CD4-positive, alpha-beta T cell treated with Interleukin-12 subunit alpha and Interleukin-12 subunit beta, for 1 hour (primary cell): Measurements from ENCODE around the gene CHL1.

Experiments used
- DNase-seq: peaks from one replicate; pipeline ENCODE4 v3.0.0-alpha.2; 2020

Gene CHL1

GRCh38 chr3:411226-411625 lies 214.7 kb downstream of the CHL1 start:
- DNase-seq = no peak

- no peak for DNase-seq
Measured at GRCh38 chr3:414063-414462, 217.5 kb downstream of the CHL1 start.

GRCh38 chr3:418239-418929 lies 221.8 kb downstream of the CHL1 start:
- DNase-seq = no peak

GRCh38 chr3:420584-420983 lies 224.0 kb downstream of the CHL1 start:
- DNase-seq = no peak

- no peak for DNase-seq
Measured at GRCh38 chr3:425079-425478, 228.5 kb downstream of the CHL1 start.

- DNase-seq = no peak
Measured at GRCh38 chr3:426072-426471, 229.5 kb downstream of the CHL1 start.

- DNase-seq = no peak
Measured at GRCh38 chr3:427128-427527, 230.6 kb downstream of the CHL1 start.

GRCh38 chr3:430186-430585 lies 233.6 kb downstream of the CHL1 start:
- DNase-seq = no peak

- no peak for DNase-seq
Measured at GRCh38 chr3:435161-435560, 238.6 kb downstream of the CHL1 start.

- DNase-seq = no peak
Measured at GRCh38 chr3:436053-436452, 239.5 kb downstream of the CHL1 start.

- DNase-seq = no peak
Measured at GRCh38 chr3:440826-441225, 244.3 kb downstream of the CHL1 start.

- no peak for DNase-seq
Measured at GRCh38 chr3:445960-446359, 249.4 kb downstream of the CHL1 start.

- DNase-seq = no peak
Measured at GRCh38 chr3:447671-448070, 251.1 kb downstream of the CHL1 start.

GRCh38 chr3:449711-450110 lies 253.1 kb downstream of the CHL1 start:
- DNase-seq = no peak

- no peak for DNase-seq
Measured at GRCh38 chr3:452221-452620, 255.7 kb downstream of the CHL1 start.

- no peak for DNase-seq
Measured at GRCh38 chr3:453106-453505, 256.5 kb downstream of the CHL1 start.

GRCh38 chr3:454986-455385 lies 258.4 kb downstream of the CHL1 start:
- no peak for DNase-seq

- no peak for DNase-seq
Measured at GRCh38 chr3:458124-458523, 261.6 kb downstream of the CHL1 start.

- no peak for DNase-seq
Measured at GRCh38 chr3:458653-459310, 262.2 kb downstream of the CHL1 start.
